ENCODE results near the gene AGPAT3.

Gene AGPAT3

GRCh38 chr21:43925609-43926008 lies 60.6 kb downstream of the AGPAT3 start:
- no peak for DNase-seq

GRCh38 chr21:43926196-43926595 lies 61.2 kb downstream of the AGPAT3 start:
- DNase-seq, result no peak

- DNase-seq, result no peak
Measured at GRCh38 chr21:43927591-43928221, 62.7 kb downstream of the AGPAT3 start.

- no peak for DNase-seq
Measured at GRCh38 chr21:43928222-43929125, 63.5 kb downstream of the AGPAT3 start.

- DNase-seq, result no peak
Measured at GRCh38 chr21:43929217-43929971, 64.4 kb downstream of the AGPAT3 start.

GRCh38 chr21:43930074-43930847 lies 65.2 kb downstream of the AGPAT3 start:
- DNase-seq, result no peak

- no peak for DNase-seq
Measured at GRCh38 chr21:43930848-43931375, 65.9 kb downstream of the AGPAT3 start.

- no peak for DNase-seq
Measured at GRCh38 chr21:43931489-43931888, 66.5 kb downstream of the AGPAT3 start.

- no peak for DNase-seq
Measured at GRCh38 chr21:43932005-43932404, 67.0 kb downstream of the AGPAT3 start.

- no peak for DNase-seq
Measured at GRCh38 chr21:43933199-43933598, 68.2 kb downstream of the AGPAT3 start.

- no peak for DNase-seq
Measured at GRCh38 chr21:43933680-43934079, 68.7 kb downstream of the AGPAT3 start.

- no peak for DNase-seq
Measured at GRCh38 chr21:43934116-43934515, 69.1 kb downstream of the AGPAT3 start.

- no peak for DNase-seq
Measured at GRCh38 chr21:43934716-43935705, 70.0 kb downstream of the AGPAT3 start.

GRCh38 chr21:43935711-43936110 lies 70.7 kb downstream of the AGPAT3 start:
- no peak for DNase-seq

- DNase-seq, result no peak
Measured at GRCh38 chr21:43936247-43936967, 71.4 kb downstream of the AGPAT3 start.

GRCh38 chr21:43937051-43937832 lies 72.2 kb downstream of the AGPAT3 start:
- no peak for DNase-seq

- no peak for DNase-seq
Measured at GRCh38 chr21:43937891-43938309, 72.9 kb downstream of the AGPAT3 start.

- DNase-seq, result peak; percentile 34
Measured at GRCh38 chr21:43938751-43939442, 73.9 kb downstream of the AGPAT3 start.
